Stimulated activated CD8-positive, alpha-beta memory T cell treated with anti-CD3 and anti-CD28 coated beads, Interleukin-7, amount 100 ng/mL, for 24 hours (primary cell): ENCODE results near the gene CYP4A11.
"Not testable (repeated sequence)": the region's sequence is repeated elsewhere in the genome, so short reads cannot be mapped to it uniquely, and the experiment has no call there.

ENCODE experiments used
- DNase-seq: peaks from one replicate; pipeline ENCODE4 v3.0.0-alpha.2; 2020; ENCODE audit warnings: low read depth

Gene CYP4A11, protein sequence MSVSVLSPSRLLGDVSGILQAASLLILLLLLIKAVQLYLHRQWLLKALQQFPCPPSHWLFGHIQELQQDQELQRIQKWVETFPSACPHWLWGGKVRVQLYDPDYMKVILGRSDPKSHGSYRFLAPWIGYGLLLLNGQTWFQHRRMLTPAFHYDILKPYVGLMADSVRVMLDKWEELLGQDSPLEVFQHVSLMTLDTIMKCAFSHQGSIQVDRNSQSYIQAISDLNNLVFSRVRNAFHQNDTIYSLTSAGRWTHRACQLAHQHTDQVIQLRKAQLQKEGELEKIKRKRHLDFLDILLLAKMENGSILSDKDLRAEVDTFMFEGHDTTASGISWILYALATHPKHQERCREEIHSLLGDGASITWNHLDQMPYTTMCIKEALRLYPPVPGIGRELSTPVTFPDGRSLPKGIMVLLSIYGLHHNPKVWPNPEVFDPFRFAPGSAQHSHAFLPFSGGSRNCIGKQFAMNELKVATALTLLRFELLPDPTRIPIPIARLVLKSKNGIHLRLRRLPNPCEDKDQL

DNA sequence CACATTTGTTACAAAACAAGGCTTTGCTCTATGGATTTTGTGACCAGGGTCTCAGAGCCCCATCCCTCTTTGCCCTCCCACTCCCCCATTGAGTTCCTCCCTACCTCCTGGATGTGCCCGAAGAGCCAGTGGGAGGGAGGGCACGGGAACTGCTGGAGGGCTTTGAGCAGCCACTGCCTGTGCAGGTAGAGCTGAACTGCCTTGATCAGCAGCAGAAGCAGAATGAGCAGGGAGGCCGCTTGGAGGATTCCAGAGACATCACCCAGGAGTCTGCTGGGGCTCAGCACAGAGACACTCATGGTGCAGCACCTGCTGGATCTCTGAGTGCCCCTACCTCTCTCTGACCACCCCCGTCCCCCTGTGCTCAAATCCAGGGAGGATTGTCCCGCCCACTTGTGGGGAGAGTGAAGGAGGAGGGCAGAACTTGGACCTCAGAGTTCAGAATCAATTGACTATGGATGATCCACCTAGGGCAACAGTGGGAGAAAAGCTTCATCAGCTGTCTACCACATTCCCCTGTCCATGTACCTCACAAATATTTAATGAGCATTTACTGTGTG is at the start of gene CYP4A11:
Gene CYP4A11, minus strand, starts transcription at position 342 of the 560 bp plus-strand sequence. Its CDS starts 43 bp downstream, at position 299.
- DNase-seq: no peak

DNA sequence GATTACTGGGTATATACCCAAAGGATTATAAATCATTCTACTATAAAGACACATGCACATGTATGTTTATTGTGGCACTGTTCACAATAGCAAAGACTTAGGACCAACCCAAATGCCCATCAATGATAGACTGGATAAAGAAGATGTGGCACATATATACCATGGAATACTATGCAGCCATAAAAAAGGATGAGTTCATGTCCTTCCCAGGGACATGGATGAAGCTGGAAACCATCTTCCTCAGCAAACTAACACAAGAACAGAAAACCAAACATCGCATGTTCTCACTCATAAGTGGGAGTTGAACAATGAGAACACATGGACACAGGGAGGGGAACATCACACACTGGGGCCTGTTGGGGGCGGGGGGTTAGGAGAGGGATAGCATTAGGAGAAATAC is 49.3 kb upstream of the CYP4A11 start:
- DNase-seq: not testable (repeated sequence)

DNA sequence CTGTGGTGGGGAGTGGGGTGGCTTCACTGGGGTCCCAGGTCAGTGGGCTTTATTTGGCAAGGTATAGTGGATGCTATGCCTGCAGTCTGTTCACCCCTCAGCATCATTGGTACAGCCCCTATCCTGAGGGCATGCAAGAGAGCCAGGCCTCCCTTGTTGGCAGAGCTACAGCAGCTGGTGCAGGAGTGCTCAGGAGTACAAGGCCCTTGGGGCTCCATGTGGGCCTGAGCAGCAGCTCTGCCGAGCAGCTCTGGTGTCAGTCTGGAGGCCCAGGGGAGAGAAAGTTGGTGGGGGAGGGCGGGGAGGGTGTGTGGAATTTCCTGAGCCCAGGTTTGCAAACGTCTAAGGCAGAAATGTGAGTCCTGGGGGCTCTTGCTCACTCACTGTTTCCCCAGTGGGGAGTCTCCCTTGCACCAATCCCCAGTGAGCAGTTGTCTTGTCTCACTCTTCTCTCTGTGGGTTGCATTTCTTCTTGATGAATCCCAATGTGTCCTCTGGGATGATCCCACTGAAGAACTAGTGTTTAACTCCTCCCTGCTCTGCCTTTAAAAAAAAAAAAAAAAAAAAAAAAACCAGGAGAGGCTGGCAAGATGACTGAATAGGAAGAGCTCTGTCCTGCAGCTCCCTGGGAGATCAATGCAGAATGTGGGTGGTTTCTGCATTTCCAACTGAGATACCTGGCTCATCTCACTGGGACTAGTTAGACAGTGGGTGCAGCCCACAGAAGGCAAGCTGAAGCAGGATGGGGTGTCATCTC is 42.7 kb upstream of the CYP4A11 start:
- no peak for DNase-seq

DNA sequence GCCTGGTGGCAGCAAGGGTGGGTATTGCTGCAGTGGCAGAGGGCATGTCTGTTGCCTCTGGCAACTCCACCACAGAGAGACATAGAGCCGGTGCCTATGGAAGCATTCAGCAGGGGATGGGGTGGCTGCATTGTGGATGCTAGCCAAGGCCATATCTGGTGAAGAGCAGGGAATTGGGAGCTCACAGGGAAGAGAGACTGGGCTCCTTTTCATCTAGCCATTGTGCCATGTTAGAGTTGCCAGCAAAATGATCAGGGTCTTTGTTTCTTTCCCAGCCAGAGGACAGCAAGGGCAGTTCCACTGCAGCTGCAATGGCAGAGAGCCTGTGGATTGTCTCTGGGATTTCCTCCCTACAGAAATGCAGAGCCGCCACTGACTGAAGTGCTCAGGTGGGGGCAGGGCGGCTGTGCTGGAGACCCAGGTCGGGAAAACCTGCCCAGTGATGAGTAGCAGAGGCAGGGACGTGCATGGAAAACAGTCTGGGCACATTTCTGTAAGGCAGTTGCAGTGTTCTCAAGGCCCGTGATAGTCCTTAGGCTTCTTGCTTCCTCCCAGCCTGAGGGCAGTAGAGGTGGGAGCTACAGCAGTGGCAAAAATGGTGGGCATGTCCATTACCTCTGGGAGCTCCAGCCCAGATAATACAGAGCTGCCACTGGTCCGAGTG is 42.0 kb upstream of the CYP4A11 start:
- DNase-seq: no peak

DNA sequence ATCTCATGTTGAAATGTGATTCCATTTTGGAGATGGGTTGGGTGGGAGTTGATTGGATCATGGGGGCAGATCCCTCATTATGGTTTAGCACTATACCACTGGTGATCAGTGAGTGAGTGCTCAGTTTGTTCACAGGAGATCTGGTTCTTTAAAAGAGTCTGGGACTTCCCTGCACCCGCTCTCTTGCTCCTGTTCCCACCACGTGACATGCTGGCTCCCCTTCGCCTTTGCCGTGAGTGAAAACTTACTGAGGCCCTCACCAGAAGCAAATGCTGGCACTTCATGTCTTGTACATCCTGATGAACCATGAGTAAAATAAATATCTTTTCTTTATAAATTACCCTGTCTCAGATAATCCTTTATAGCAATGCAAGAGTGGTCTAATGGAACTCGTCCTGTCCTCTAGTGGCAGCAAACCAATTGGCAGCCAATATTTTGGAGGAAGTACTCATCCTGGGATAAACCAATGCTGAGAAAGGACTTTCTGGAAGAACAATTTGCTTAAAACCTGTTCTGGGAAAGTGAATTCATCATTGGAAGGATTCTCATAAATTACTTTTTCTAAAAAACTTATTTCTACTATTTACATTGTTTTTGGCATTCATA is 27.8 kb upstream of the CYP4A11 start:
- no peak for DNase-seq

DNA sequence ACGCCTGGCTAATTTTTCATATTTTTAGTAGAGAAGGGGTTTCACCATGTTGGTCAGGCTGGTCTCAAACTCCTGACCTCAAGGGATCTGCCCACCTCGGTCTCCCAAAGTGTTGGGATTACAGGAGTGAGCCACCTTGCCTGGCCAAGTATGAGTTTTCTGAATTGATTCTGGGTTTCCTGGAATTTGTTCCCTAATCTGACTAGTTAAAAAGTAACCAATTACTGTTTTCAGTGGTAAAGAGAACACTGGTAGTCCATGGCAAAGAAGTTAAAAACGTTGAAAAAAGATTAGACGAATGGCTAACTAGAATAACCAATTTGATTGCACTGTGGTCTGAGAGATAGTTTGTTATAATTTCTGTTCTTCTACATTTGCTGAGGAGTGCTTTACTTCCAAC is 21.0 kb upstream of the CYP4A11 start:
- not testable (repeated sequence) for DNase-seq

DNA sequence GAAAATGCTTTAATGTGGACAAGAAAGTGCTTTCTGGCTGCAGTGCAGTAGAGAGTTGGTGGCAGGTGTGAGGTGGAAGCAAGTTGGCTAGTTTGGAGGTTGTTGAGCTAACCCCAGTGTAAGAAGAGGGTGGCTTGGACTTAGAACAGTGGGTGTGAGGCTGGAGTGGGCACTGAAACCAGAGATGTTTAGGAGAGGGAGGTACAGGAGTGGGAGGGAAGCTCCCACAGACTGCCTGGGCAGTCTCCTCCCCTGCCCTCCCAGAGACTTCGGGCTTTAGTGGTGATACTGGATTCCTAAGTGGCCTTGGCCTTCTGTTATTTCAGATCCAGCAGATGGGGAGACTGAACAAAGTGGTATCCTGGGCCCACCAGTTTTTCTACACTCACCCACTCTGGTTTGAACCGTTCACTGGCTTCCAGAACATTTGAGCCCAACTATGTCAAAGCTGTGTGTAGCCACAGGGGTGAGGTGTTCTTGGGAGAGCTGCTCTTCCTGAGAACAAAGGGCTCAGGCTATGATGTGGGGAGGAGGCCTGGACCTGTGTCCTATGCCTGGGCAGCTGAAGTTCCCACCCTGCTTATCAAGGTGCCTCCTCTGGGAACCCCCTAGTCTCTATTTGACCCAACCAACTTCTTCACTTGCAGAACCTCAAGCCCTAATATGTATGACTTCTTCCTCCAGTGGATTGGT is 19.9 kb upstream of the CYP4A11 start:
- no peak for DNase-seq

DNA sequence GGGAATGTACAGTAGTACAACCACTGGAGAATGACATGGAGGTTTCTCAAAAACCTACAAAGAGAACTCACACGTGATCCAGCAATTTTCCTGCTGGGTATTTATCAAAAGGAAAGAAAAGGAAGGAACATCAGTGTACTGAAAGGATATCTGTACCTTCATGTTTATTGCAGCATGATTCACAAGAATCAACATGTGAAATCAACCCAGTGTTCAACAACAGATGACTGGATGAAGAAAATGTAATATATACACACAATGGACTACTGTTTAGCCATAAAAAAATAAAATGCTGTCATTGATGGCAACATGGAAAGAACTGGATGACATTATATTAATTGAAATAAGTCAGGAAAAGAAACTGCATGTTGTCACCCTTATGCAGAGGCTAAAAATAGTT is 19.0 kb upstream of the CYP4A11 start:
- DNase-seq: no peak

DNA sequence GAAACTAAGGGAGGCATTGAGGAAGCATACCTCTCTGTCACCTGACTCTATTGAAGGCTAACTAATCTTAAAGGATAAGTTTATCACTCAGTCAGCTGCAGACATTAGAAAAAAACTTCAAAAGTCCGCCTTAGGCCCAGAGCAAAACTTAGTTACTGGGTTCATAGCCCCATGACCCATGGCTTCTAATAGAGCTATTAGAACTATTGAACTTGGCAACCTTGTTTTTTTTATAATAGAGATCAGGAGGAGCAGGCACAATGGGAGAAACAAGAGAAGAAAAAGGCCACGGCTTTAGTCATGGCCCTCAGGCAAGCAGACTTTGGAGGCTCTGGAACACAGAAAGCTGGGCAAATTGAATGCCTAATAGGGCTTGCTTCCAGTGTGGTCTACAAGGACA is 13.8 kb upstream of the CYP4A11 start:
- DNase-seq: not testable (repeated sequence)

DNA sequence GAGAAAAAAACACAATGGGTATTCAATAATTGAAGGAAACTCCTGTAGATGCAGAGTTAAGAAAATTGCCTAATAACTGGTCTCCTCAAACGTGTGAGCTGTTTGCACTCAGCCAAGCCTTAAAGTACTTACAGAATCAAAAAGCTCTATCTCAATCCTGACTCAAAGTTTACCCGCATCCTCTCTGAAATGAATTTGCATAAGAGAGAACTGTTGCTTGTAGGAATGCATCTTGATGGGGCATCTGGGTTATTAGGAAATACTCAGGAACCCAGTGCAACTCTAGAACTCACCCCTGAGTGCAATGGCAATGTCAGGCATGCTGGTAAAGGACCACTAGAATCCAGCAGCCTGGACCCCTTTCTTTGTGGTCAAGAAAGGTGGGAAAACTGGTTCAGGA is 12.6 kb upstream of the CYP4A11 start:
- DNase-seq: not testable (repeated sequence)

DNA sequence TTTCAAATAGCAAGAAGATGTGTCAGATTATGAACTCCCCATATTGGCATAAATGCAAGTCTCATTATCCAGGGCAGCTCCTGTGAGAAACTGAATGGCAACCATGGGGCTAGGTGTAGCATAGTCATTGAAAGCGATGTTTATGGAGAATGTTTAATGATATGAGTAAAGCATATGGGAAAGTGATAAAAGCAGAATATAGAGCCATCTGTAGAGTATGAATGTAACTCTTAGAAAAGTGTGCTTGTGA is 8.1 kb upstream of the CYP4A11 start:
- not testable (repeated sequence) for DNase-seq

DNA sequence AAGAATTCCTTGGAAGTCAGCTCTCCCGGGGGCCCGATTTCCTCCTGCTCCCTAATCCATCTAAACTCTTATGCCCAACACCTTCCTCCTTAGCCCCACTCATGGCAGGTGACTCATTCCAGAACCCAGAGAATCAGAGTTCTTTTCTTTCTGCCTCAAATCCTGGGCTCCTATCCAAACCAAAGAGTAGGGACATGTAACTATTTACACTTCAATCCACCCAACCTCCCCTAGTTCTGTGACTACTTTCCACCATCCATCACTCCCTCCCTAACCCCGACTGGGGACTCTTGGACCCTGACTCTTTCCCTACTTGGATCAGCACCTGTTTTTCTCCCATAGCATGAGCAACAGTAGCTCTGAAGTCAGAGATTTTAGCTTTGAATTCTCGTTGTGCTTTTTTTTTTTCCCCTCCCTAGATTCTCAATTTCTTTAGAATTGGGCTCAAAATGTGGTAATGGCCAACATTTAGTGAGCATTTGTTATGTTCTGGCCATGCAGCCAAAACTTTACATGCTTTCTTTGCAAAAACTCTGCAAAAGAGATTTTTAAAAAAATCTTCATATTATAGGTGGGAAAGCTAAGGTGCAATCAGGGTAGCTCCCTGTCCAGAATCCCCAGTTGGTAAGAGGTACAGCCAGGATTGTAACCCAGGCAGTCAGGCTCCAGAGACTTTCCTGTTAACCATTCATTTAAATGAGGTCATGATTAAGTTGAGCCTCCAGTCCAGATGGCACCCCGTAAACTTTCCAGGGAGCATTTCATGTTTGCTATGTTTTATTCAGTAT is 7.5 kb upstream of the CYP4A11 start:
- no peak for DNase-seq

DNA sequence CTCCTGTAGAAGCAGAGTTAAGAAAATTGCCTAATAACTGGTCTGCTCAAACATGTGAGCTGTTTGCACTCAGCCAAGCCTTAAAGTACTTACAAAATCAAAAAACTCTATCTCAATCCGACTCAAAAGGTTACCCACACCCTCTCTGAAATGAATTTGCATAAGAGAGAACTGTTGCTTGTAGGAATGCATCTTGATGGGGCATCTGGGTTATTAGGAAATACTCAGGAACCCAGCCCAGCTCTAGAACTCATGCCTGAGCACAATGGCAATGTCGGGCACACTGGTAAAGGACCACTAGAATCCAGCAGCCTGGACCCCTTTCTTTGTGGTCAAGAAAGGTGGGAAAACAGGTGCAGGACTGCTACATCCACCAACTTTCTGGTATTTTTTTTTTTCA is 6.4 kb upstream of the CYP4A11 start:
- not testable (repeated sequence) for DNase-seq

DNA sequence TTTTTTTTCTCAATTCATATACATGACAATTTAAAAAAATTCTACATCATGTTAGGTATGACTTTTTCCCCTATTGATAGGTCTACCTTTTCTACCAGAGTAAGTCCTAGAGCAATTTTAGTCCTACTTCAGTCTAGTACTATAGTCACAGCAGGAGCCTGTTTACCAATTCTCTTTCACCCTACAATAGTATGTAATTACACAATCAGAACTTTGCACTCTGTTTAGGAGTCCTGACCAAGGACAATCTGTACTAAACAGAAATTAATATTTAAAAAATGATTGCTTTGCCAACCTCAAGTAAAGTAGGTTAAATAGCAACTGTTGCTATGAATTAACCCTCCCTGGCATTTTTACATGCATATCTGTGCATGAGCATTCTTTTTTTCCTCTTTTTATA is 810 bp upstream of the CYP4A11 start:
- DNase-seq: no peak

DNA sequence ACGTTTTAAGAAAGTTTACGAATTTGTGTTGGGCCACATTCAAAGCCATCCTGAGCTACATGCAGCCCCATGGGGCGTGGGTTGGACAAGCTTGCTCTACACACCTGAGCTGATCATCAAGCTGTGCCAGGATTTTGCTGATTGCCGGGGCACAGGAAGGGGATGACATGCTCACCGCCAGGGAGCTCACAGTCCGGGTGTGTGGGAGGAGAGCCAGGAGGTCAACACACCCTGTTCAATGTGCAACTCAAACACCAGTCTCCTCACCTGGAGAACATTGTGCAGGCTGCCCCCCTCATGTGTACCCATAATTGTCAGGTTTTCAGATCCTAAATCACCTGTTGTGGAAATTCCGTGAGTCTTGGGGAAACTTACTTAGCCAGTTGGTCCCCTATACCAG is 969 bp downstream of the CYP4A11 start:
- DNase-seq: no peak

DNA sequence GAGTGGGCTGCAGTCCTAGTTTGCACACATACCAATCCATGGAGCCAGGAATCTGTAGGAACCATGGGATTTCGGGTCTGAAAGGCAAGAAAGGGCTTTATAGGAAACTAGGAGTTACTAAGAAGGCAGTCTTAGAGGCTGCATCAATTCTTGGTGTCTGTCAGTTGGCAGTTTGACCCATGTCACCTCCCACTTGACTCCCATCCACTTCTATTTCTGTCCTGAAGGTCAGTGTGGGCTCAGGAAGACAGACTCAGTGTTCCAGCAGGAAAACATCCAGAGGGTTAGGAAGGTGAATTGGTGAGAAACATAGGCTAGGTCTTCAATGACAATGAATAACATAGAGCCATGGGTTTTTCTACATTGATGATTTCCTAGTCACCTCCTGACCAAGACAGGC is 4.0 kb downstream of the CYP4A11 start:
- DNase-seq: no peak

DNA sequence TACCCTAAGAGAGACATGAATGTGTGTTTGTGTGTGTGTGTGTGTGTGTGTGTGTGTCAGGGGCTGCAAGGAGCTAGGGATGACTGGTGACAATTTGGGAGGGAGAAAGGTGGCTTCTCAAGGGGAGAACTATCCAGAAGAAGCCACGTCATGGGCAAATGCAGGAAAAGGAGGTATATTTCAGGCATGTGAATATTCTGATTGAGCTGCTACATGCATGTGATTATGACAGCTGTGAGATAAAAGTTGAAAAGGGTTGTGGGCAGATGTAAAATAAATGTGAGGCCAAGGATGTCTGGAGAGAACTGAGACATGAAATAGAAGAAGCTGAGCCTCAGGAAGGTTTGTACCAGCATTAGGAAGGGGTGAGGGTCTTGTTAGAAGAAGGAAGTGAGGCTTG is 4.5 kb downstream of the CYP4A11 start:
- no peak for DNase-seq

DNA sequence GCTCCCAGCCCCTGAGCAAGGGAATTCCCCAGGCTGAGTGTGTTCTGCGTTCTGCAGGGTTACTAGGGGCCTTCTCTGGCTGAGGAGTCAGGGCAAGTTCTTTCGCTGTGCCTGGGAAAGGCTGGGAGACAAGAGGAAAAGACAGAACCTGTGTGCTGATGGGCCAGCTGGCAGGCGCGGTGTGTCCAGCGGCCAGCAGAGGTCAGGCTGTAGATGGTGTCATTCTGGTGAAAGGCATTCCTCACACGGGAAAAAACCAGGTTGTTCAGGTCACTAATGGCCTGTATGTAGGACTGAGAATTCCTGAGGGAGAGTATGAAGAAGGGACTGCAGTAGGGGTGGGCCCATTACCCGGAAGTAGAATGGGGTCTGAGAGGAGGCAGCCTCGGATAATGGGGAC is 6.4 kb downstream of the CYP4A11 start:
- DNase-seq: not testable (repeated sequence)

DNA sequence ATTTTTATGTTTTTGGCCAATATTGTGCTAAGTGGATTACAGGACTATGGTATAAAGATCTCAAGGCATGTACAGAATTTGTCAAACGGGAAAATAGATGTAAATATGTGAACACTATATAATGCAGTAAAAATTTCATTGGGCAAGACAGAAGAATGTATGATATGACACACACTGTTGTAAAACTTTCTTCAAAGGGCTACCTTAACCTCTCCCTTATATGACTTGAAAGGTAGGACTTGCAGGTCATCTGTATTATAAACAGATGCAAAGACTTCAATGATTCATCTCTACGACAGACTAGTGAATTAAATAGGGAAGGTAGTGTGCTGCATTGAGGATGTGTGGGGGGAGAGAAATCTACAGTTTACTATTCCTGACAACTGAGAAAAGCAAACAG is 9.3 kb downstream of the CYP4A11 start:
- not testable (repeated sequence) for DNase-seq

DNA sequence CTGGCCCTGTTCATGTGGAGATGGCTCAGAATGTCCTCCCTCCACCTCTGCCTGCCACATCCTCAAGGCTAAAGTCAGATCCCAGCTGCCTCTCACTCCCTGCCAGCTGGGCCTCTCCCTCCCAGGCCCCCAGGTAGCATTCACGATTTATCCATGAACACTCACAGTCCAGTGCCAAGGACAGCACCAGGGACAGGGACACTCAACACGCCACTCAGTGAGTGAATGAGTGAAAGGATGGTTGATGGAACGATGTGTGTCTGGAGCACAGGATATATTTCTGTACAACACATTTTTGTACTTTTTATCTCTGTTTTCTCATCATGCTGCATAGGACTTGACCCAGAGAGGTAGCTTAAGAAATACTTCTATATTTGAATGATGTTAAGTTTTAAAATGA is 10.1 kb downstream of the CYP4A11 start:
- DNase-seq: no peak
